ENCODE data around the gene PLA2G2F.

PLA2G2F gene

DNA sequence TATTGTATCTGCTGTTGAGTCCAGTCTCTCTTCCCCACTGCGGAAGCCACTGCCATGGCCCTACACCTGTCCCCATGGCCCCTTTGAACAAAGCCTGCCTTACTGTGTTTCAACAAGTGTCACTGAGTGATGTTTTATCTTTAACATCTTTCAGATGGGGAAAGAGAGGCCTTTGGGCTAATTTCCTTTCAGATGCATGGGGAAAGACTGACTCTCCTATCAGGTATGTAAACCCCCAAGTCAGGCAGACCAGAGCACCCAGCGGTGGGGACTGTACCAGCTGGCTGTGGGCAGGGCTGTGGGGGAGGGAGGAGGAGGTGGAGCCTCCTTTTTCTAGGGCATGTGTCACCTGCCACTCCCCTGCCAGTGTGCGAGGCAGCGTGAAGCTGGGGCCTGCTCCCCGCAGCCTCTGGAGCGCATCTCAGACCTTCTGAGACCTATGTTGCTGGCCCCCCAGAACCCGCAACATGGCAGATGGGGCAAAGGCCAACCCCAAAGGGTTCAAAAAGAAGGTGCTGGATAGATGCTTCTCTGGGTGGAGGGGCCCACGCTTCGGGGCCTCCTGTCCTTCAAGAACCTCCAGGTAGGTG is at the start of gene PLA2G2F:
Gene PLA2G2F, plus strand, starts transcription at position 363 of the 590 bp plus-strand sequence. Its CDS starts 105 bp downstream, at position 468.
- Mint-ChIP-seq H3K27ac (no peak within 1 kb of the TSS), H3K4me1 (ENCODE audit: low read depth) (no peaks in the 10 kb centered on the region), H3K27me3 (peaks cover 7% of the 10 kb centered on the region), H3K9me3 (no peaks in the 10 kb centered on the region), H3K4me3 (no peak within 1 kb of the TSS), H3K36me3 (ENCODE audit: low read depth) (no peaks in the 10 kb centered on the region)

- Mint-ChIP-seq H3K4me1 (ENCODE audit: low read depth) (no peaks in the 10 kb centered on the region), H3K27me3 (peaks cover 14% of the 10 kb centered on the region), H3K4me3 (no peak overlapping the region), H3K9me3 (no peaks in the 10 kb centered on the region), H3K36me3 (ENCODE audit: low read depth) (no peaks in the 10 kb centered on the region), H3K27ac (no peak overlapping the region)
Measured at GRCh38 chr1:20089328-20090077, 49.6 kb upstream of the PLA2G2F start.

GRCh38 chr1:20090119-20090518 is 49.0 kb upstream of the PLA2G2F start:
- Mint-ChIP-seq H3K27ac (no peak overlapping the region), H3K27me3 (peaks cover 14% of the 10 kb centered on the region), H3K36me3 (ENCODE audit: low read depth) (no peaks in the 10 kb centered on the region), H3K9me3 (no peaks in the 10 kb centered on the region), H3K4me3 (no peak overlapping the region), H3K4me1 (ENCODE audit: low read depth) (no peaks in the 10 kb centered on the region)

GRCh38 chr1:20090641-20091040 is 48.5 kb upstream of the PLA2G2F start:
- H3K36me3 Mint-ChIP-seq (ENCODE audit: low read depth), result no peaks in the 10 kb centered on the region
- H3K9me3 Mint-ChIP-seq, result no peaks in the 10 kb centered on the region
- H3K4me1 Mint-ChIP-seq (ENCODE audit: low read depth), result no peaks in the 10 kb centered on the region
- H3K4me3 Mint-ChIP-seq, result no peak overlapping the region
- H3K27ac Mint-ChIP-seq, result no peak overlapping the region
- H3K27me3 Mint-ChIP-seq, result peaks cover 14% of the 10 kb centered on the region

DNA sequence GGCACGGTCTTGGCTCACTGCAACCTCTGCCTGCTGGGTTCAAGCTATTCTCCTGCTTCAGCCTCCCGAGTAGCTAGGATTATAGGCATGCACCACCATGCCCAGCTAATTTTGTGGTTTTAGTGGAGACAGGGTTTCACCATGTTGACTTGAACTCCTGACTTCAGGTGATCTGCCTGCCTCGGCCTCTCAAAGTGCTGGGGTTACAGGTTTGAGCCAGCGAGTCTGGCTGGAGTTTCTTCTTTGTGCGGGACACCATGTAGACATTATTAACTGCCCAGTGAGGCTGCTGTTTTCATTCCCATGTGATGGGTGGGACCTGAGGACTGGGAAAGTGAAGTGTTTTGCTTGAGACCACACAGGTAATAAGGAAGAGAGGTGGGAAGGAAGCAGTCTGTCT is 45.8 kb upstream of the PLA2G2F start:
- Mint-ChIP-seq H3K36me3 (ENCODE audit: low read depth) (no peaks in the 10 kb centered on the region), H3K4me3 (no peak overlapping the region), H3K27ac (no peak overlapping the region), H3K4me1 (ENCODE audit: low read depth) (no peaks in the 10 kb centered on the region), H3K27me3 (peaks cover 14% of the 10 kb centered on the region), H3K9me3 (no peaks in the 10 kb centered on the region)

- Mint-ChIP-seq H3K4me3 (no peak overlapping the region), H3K36me3 (ENCODE audit: low read depth) (no peaks in the 10 kb centered on the region), H3K4me1 (ENCODE audit: low read depth) (no peaks in the 10 kb centered on the region), H3K27ac (no peak overlapping the region), H3K9me3 (no peaks in the 10 kb centered on the region), H3K27me3 (peaks cover 14% of the 10 kb centered on the region)
Measured at GRCh38 chr1:20093940-20094391, 45.2 kb upstream of the PLA2G2F start.

- no peaks in the 10 kb centered on the region for H3K9me3 Mint-ChIP-seq
- no peaks in the 10 kb centered on the region for H3K36me3 Mint-ChIP-seq (ENCODE audit: low read depth)
- H3K4me3 Mint-ChIP-seq, result no peak overlapping the region
Measured at GRCh38 chr1:20095564-20096434, 43.3 kb upstream of the PLA2G2F start.

GRCh38 chr1:20096840-20097447 is 42.2 kb upstream of the PLA2G2F start:
- Mint-ChIP-seq H3K27ac (no peak overlapping the region), H3K4me3 (no peak overlapping the region), H3K9me3 (no peaks in the 10 kb centered on the region), H3K36me3 (ENCODE audit: low read depth) (no peaks in the 10 kb centered on the region), H3K27me3 (peaks cover 17% of the 10 kb centered on the region), H3K4me1 (ENCODE audit: low read depth) (no peaks in the 10 kb centered on the region)

More at GRCh38 chr1:20095564-20096434, 43.3 kb upstream of the PLA2G2F start:
- Mint-ChIP-seq H3K4me1 (ENCODE audit: low read depth) (no peaks in the 10 kb centered on the region), H3K27me3 (peaks cover 14% of the 10 kb centered on the region), H3K27ac (no peak overlapping the region)

DNA sequence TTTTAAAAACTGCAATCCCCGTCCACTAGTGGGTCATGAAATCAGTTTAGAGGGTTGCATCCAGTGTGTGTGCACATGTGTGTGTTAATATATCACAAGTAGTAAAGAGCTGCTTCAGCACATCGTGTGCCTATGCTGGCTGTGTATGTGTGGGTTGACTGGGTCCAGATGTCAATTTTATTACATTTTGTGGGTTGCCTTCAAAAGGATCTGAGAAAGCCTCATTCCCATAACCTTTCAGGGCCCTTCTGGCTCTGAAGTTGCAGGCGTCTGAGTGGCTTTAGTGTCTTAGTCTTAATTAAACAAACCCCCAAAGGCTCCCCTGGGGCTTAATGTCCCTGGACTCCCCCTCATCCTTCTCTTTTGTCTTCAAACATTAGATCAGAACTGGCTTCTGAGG is 39.6 kb upstream of the PLA2G2F start:
- H3K9me3 Mint-ChIP-seq, result no peaks in the 10 kb centered on the region
- H3K27me3 Mint-ChIP-seq, result peaks cover 3% of the 10 kb centered on the region
- H3K4me3 Mint-ChIP-seq, result no peak overlapping the region
- H3K36me3 Mint-ChIP-seq (ENCODE audit: low read depth), result no peaks in the 10 kb centered on the region
- H3K4me1 Mint-ChIP-seq (ENCODE audit: low read depth), result no peaks in the 10 kb centered on the region
- no peak overlapping the region for H3K27ac Mint-ChIP-seq

GRCh38 chr1:20100632-20101355 is 38.3 kb upstream of the PLA2G2F start:
- H3K36me3 Mint-ChIP-seq (ENCODE audit: low read depth), result no peaks in the 10 kb centered on the region
- no peaks in the 10 kb centered on the region for H3K4me1 Mint-ChIP-seq (ENCODE audit: low read depth)
- H3K27ac Mint-ChIP-seq, result no peak overlapping the region
- H3K27me3 Mint-ChIP-seq, result peaks cover 3% of the 10 kb centered on the region
- no peaks in the 10 kb centered on the region for H3K9me3 Mint-ChIP-seq
- H3K4me3 Mint-ChIP-seq, result no peak overlapping the region

- H3K9me3 Mint-ChIP-seq, result no peaks in the 10 kb centered on the region
- H3K27ac Mint-ChIP-seq, result no peak overlapping the region
- H3K4me3 Mint-ChIP-seq, result no peak overlapping the region
- peaks cover 9% of the 10 kb centered on the region for H3K27me3 Mint-ChIP-seq
- no peaks in the 10 kb centered on the region for H3K36me3 Mint-ChIP-seq (ENCODE audit: low read depth)
- no peaks in the 10 kb centered on the region for H3K4me1 Mint-ChIP-seq (ENCODE audit: low read depth)
Measured at GRCh38 chr1:20102875-20103274, 36.2 kb upstream of the PLA2G2F start.

DNA sequence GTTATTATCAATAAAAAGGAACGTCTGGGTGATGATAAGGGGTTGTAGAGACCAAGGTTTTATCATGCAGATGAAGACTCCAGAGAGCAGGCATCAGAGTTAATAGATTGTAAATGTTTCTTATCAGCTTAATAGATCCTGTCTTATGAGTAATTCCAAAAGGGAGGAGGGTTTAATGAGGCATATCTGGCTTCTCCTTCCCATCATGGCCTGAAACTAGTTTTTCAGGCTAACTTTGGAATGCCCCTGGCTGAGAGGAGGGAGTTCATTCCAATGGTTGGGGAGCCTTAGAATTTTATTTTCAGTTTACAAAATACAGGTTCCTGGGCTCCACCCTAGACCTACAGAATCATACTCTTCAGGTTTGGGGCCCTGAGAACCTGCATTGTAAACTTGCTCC is 33.3 kb upstream of the PLA2G2F start:
- H3K9me3 Mint-ChIP-seq, result no peaks in the 10 kb centered on the region
- peaks cover 19% of the 10 kb centered on the region for H3K27me3 Mint-ChIP-seq
- H3K4me1 Mint-ChIP-seq (ENCODE audit: low read depth), result no peaks in the 10 kb centered on the region
- no peak overlapping the region for H3K27ac Mint-ChIP-seq
- H3K36me3 Mint-ChIP-seq (ENCODE audit: low read depth), result no peaks in the 10 kb centered on the region
- H3K4me3 Mint-ChIP-seq, result no peak overlapping the region

DNA sequence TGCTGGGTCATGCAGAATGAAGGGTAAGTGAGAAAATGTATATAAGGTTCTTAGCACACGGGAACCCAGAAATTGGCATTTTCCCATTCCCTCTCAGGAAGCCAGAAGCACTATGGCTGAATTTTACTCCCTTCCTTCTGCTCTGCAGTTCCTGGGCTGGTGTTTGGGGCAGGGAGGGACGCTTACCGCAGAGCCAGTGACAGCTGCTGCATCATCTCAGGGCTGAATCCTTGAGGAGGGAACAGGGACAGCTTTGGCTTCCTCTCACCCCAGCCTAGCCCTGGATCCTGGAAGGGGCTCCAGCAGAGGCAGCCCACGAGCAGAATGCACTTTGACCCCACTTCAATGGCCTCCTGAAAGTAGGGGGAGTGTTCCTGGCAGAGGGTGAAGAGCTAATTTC is 31.8 kb upstream of the PLA2G2F start:
- H3K27me3 Mint-ChIP-seq, result peaks cover 16% of the 10 kb centered on the region
- no peak overlapping the region for H3K4me3 Mint-ChIP-seq
- no peaks in the 10 kb centered on the region for H3K9me3 Mint-ChIP-seq
- no peak overlapping the region for H3K27ac Mint-ChIP-seq
- H3K4me1 Mint-ChIP-seq (ENCODE audit: low read depth), result no peaks in the 10 kb centered on the region
- H3K36me3 Mint-ChIP-seq (ENCODE audit: low read depth), result no peaks in the 10 kb centered on the region

DNA sequence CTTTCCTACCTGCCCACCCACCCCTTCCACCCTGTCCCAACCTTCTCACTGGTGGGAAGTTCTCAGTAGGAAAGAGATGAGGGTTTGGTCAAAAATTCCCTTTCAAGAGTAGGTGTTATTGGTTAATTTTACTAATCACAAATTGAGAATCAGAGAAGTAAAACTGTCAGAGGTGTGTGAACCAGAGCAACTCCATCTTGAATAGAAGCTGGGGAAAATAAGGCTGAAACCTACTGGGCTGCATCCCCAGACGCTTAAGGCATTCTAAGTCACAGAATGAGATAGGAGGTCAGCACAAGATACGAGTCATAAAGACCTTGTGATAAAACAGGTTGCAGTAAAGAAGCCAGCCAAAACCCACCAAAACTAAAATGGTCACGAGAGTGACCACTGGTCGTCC is 31.3 kb upstream of the PLA2G2F start:
- Mint-ChIP-seq H3K27ac (no peak overlapping the region), H3K4me1 (ENCODE audit: low read depth) (no peaks in the 10 kb centered on the region), H3K27me3 (peaks cover 16% of the 10 kb centered on the region), H3K4me3 (no peak overlapping the region), H3K36me3 (ENCODE audit: low read depth) (no peaks in the 10 kb centered on the region), H3K9me3 (no peaks in the 10 kb centered on the region)
